ENCODE results near the gene PLOD2.

PLOD2 gene

DNA sequence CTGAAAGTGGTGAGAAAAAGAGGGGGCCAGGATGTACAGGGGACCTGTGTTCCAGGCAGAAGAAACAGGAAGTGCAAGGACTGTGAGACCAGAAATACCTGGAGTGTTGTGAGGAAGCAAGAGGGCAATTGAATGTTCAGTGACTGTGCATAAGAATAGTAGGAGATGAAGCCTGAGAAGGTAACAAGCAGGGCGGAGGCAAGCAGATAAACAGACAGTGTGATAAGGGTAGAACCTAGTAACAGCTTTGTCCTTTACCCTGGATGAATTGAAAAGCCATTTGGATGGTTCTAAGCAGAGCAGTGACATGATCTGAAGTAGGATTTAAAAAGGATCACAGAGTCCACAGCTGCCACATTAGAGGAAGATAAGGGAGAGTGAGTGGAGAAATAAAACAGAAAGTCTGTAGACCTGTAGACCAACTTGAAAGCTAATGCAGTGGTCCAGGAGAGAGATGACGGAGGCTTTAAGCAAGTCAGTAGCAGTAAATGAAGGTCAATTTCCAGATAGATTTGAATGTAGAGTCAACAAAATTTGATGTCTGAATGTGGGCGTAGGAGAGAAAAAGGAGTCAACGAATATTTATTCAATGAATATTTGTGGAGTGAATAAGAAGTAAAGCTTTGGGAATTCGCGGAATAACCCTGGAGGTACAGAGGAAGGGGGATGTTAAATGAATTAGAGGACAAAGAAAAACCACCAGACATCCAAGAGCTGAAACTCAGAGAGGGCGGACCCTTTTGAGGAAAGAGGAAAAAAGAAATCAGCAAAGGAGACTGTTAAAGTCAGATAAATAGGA lies 4.2 kb upstream of the PLOD2 start:
- H3K9ac ChIP-seq, result no peak overlapping the region
- no peaks in the 10 kb centered on the region for H3K79me2 ChIP-seq
- no peaks in the 10 kb centered on the region for H3K4me1 ChIP-seq
- H3K9me3 ChIP-seq (ENCODE audit: control insufficient read depth, low read length), result no peaks in the 10 kb centered on the region
- no peaks in the 10 kb centered on the region for H3K36me3 ChIP-seq (ENCODE audit: control insufficient read depth, insufficient read depth, low read length)
- H2AFZ ChIP-seq, result peak overlapping the region; percentile 23
- no peak overlapping the region for H3K4me3 ChIP-seq (ENCODE audit: low read depth, low read length)
- no peaks in the 10 kb centered on the region for H3K27me3 ChIP-seq (ENCODE audit: control insufficient read depth, insufficient read depth, low read length)
- no peak overlapping the region for H3K4me2 ChIP-seq (ENCODE audit: low read length)
- no peak overlapping the region for H3K27ac ChIP-seq
- no peak for TF ChIP-seq CTCF (IDR thresholded peaks at IDR 0.05)

GRCh38 chr3:146164506-146164905 lies 3.5 kb upstream of the PLOD2 start:
- Histone ChIP-seq H3K9ac (no peak overlapping the region), H3K79me2 (no peaks in the 10 kb centered on the region), H3K27me3 (ENCODE audit: control insufficient read depth, insufficient read depth, low read length) (no peaks in the 10 kb centered on the region), H3K4me2 (ENCODE audit: low read length) (no peak overlapping the region), H3K4me3 (ENCODE audit: low read depth, low read length) (no peak overlapping the region), H3K9me3 (ENCODE audit: control insufficient read depth, low read length) (no peaks in the 10 kb centered on the region), H2AFZ (peak overlapping the region; percentile 23), H3K4me1 (no peaks in the 10 kb centered on the region), H3K27ac (no peak overlapping the region), H3K36me3 (ENCODE audit: control insufficient read depth, insufficient read depth, low read length) (no peaks in the 10 kb centered on the region)
- no peak for TF ChIP-seq CTCF (IDR thresholded peaks at IDR 0.05)

DNA sequence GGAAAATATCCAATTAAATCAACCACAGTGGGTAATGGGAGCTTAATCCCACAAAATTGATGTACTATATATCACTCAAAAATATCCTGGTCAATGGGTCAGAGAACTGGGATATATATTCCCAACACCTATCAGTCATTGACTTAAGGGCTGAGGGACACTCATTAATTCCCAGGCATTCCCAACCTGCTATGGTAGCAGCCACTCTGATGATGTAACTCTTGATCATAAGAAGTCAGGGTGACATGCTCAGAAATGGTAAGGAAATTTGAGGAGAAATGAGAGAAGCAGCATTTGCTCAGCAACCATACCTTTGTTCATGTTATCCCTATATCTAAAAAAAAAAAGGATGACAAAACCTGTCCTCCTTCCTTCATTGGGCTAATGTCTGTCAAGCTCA lies 3.1 kb upstream of the PLOD2 start:
- Histone ChIP-seq H3K27ac (no peak overlapping the region), H3K79me2 (no peaks in the 10 kb centered on the region), H3K9me3 (ENCODE audit: control insufficient read depth, low read length) (no peaks in the 10 kb centered on the region), H3K27me3 (ENCODE audit: control insufficient read depth, insufficient read depth, low read length) (no peaks in the 10 kb centered on the region), H2AFZ (no peak overlapping the region), H3K4me2 (ENCODE audit: low read length) (no peak overlapping the region), H3K9ac (no peak overlapping the region), H3K4me1 (peaks cover under 1% of the 10 kb centered on the region), H3K36me3 (ENCODE audit: control insufficient read depth, insufficient read depth, low read length) (no peaks in the 10 kb centered on the region), H3K4me3 (ENCODE audit: low read depth, low read length) (no peak overlapping the region)
- TF ChIP-seq CTCF (IDR thresholded peaks at IDR 0.05), result no peak

- H3K27ac ChIP-seq, result no peak overlapping the region
- no peaks in the 10 kb centered on the region for H3K79me2 ChIP-seq
- no peaks in the 10 kb centered on the region for H3K36me3 ChIP-seq (ENCODE audit: control insufficient read depth, insufficient read depth, low read length)
- H3K9ac ChIP-seq, result no peak overlapping the region
- H2AFZ ChIP-seq, result no peak overlapping the region
- H3K4me1 ChIP-seq, result peaks cover 5% of the 10 kb centered on the region
- no peak overlapping the region for H3K4me3 ChIP-seq (ENCODE audit: low read depth, low read length)
- H3K9me3 ChIP-seq (ENCODE audit: control insufficient read depth, low read length), result no peaks in the 10 kb centered on the region
- no peaks in the 10 kb centered on the region for H3K27me3 ChIP-seq (ENCODE audit: control insufficient read depth, insufficient read depth, low read length)
- TF ChIP-seq CTCF (IDR thresholded peaks at IDR 0.05), result no peak
- no peak overlapping the region for H3K4me2 ChIP-seq (ENCODE audit: low read length)
These were observed 2.6 kb upstream of the PLOD2 start for GRCh38 chr3:146163584-146163983.

DNA sequence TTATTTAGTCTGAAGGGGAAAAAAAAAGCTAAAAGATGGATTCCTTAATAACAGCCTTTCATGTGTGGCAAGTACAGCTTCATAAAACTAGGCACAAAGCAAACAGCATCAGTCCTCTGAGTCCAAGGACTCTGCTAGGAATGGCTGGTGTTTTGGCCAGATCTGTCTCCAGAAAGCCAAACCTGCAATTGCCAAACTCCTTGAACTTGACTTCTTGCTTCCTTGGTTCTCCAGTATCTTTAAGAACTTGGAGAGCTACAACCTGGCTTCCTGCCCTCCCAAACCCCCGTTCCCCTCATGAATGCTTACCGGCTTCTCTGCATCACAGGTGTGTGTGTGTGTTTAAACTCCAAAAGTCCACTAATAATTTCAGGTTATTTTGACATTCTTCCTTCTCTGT lies 1.6 kb upstream of the PLOD2 start:
- Histone ChIP-seq H3K27me3 (ENCODE audit: control insufficient read depth, insufficient read depth, low read length) (no peaks in the 10 kb centered on the region), H3K9ac (no peak overlapping the region), H2AFZ (peak overlapping the region; percentile 31), H3K4me2 (ENCODE audit: low read length) (no peak overlapping the region), H3K36me3 (ENCODE audit: control insufficient read depth, insufficient read depth, low read length) (no peaks in the 10 kb centered on the region), H3K4me1 (peaks cover 7% of the 10 kb centered on the region), H3K79me2 (no peaks in the 10 kb centered on the region), H3K4me3 (ENCODE audit: low read depth, low read length) (no peak overlapping the region), H3K27ac (no peak overlapping the region), H3K9me3 (ENCODE audit: control insufficient read depth, low read length) (no peaks in the 10 kb centered on the region)
- TF ChIP-seq CTCF (IDR thresholded peaks at IDR 0.05), result no peak

Data from parathyroid adenoma (tissue), 2 donors.